Body of pancreas (tissue), 4 donors: ENCODE results near the gene MOK.
A peak's percentile ranks its signal among the peaks of the same experiment; 100 is the strongest.

Experiments
- POLR2A ChIP-seq, 3 donors: fragments of 450-650 bp; IDR thresholded peaks; one replicate each; pipeline ENCODE4 v1.6.1; 2016; ENCODE audit warnings: antibody characterized with exemption in 3 of 3, mild to moderate bottlenecking in 2 of 3
- TF ChIP-seq, protein P1 (sequence below), 7 experiments: fragments of 450-650 bp in 4 of 7; fragments of 200-600 bp in 3 of 7; sonication (generic) in 3 of 7; IDR thresholded peaks; one replicate each; pipeline ENCODE4 v1.5.1; 2016 to 2019; ENCODE audit warnings: antibody characterized with exemption in 7 of 7

DNA sequence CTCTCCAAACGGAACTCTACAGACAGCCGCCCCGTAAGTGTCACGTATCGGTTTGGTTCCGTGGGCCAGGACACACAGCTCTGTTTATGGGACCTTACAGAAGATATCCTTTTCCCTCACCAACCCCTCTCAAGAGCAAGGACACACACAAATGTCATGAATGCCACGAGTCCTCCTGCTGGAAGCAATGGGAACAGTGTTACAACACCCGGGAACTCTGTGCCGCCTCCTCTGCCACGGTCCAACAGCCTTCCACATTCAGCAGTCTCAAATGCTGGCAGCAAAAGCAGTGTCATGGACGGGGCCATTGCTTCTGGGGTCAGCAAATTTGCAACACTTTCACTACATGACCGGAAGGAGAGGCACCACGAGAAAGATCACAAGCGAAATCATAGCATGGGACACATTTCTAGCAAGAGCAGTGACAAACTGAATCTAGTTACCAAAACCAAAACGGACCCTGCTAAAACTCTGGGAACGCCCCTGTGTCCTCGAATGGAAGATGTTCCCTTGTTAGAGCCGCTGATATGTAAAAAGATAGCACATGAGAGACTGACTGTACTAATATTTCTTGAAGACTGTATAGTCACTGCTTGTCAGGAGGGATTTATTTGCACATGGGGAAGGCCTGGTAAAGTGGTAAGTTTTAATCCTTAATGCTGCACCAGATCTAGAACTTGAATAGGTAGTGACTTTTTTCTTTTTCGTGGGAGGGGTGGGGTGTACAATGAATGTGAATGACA lies 95.6 kb downstream of the MOK start:
- TF ChIP-seq, protein P1, sequence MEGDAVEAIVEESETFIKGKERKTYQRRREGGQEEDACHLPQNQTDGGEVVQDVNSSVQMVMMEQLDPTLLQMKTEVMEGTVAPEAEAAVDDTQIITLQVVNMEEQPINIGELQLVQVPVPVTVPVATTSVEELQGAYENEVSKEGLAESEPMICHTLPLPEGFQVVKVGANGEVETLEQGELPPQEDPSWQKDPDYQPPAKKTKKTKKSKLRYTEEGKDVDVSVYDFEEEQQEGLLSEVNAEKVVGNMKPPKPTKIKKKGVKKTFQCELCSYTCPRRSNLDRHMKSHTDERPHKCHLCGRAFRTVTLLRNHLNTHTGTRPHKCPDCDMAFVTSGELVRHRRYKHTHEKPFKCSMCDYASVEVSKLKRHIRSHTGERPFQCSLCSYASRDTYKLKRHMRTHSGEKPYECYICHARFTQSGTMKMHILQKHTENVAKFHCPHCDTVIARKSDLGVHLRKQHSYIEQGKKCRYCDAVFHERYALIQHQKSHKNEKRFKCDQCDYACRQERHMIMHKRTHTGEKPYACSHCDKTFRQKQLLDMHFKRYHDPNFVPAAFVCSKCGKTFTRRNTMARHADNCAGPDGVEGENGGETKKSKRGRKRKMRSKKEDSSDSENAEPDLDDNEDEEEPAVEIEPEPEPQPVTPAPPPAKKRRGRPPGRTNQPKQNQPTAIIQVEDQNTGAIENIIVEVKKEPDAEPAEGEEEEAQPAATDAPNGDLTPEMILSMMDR (IDR thresholded peaks at IDR 0.05), result peak in 1 of 7 experiments; percentile 10
- no peak for TF ChIP-seq POLR2A (IDR thresholded peaks at IDR 0.05)
